ENCODE results near the gene FBXO31. TPM values are rescaled to one million over a fixed set of nuclear protein-coding genes. Genes with fewer than 3 reads are reported as not detected.

FBXO31 gene
- total and polyA plus RNA-seq, 9 of the 15 experiments (the other 6 are each of a cell fraction or from before 2014, with no cell fraction given), result 0.18 to 33.3 (median 10.9) TPM

- Histone ChIP-seq H4K20me1 (replicated peaks; ENCODE audit: control insufficient read depth, insufficient read depth, low read length) (peaks cover 8% of the 10 kb centered on the region; the same call in 1 of the 2 replicates), H3K27me3 (ENCODE audit: control insufficient read depth in 2 of 2, insufficient read depth in 2 of 2, low read length in 2 of 2) (no peaks in the 10 kb centered on the region), H3K4me2 (ENCODE audit: insufficient read depth, low read length) (no peak overlapping the region), H3K9me3 (replicated peaks; ENCODE audit: control insufficient read depth, insufficient read depth, low read depth, low read length) (no peaks in the 10 kb centered on the region), H3K36me3 (ENCODE audit: control insufficient read depth, insufficient read depth, low read length) (peaks cover 10% of the 10 kb centered on the region; the same call in 1 of the 3 replicates), H3K27ac (ENCODE audit: extremely low read depth, low read depth, low read length) (no peak overlapping the region), H3K79me2 (ENCODE audit: control insufficient read depth, insufficient read depth, low read length) (no peaks in the 10 kb centered on the region), H3K4me1 (replicated peaks in 1 of 2; ENCODE audit: control insufficient read depth in 2 of 2, insufficient read depth in 2 of 2, low read length in 2 of 2) (peaks cover 0 to 11% of the 10 kb centered on the region in 2 experiments; a peak in 1 of 5 replicates), H3K9ac (ENCODE audit: insufficient read depth in 1 of 2, low read depth in 2 of 2, low read length in 2 of 2) (peak overlapping the region in 1 of 2 experiments; percentile 6; a peak in 1 of 4 replicates), H3K9me1 (ENCODE audit: control insufficient read depth, insufficient read depth, low read length) (no peaks in the 10 kb centered on the region), H3K4me3 (no peak overlapping the region), H2AFZ (ENCODE audit: low read depth, low read length) (no peak overlapping the region)
- BruUV-seq (replicated peaks), result no TSS peak
- POLR2A ChIA-PET, result interaction anchor here (0.6 kb wide), 1 partner anchor 12 kb away, joined by 3 read pairs; no protein-coding TSS in a partner anchor
- WGBS (ENCODE audit: insufficient coverage, low coverage, missing lambda C conversion rate), result 85% methylated on average over 12 of the region's 15 CpGs
- intact Hi-C loops (cut with micrococcal nuclease) (no loop called here), in situ Hi-C loops (cut with MboI) (no loop called here)
- ATAC-seq (no peak), DNase-seq (ENCODE audit: extremely low read depth in 1 of 4, low spot score in 3 of 4) (no peak), FAIRE-seq (no peak)
- CTCF ChIA-PET (ENCODE audit: low intra/inter-chr PET ratio), result interaction anchor here (0.6 kb wide), 1 partner anchor 14 kb away, joined by 4 read pairs; no protein-coding TSS in a partner anchor
- TF ChIP-seq PML (IDR thresholded peaks at IDR 0.05; ENCODE audit: low read length) (no peak), POLR3A (IDR thresholded peaks at IDR 0.05; ENCODE audit: borderline replicate concordance, extremely low read depth, insufficient read depth, insufficient read length) (no peak), HMG20B (CRISPR knock-in tag; IDR thresholded peaks at IDR 0.05) (no peak), ZNF12 (CRISPR knock-in tag; IDR thresholded peaks at IDR 0.05) (no peak), HNRNPH1 (optimal IDR thresholded peaks at IDR 0.05; ENCODE audit: low read depth, low read length) (no peak), E2F5 (CRISPR knock-in tag; IDR thresholded peaks at IDR 0.05) (no peak), ELK1 (CRISPR knock-in tag; IDR thresholded peaks at IDR 0.05) (no peak), POU5F1 (IDR thresholded peaks at IDR 0.05; ENCODE audit: borderline replicate concordance, low read depth, low read length, partially characterized antibody) (no peak), SIN3A (IDR thresholded peaks at IDR 0.05; ENCODE audit: borderline replicate concordance in 2 of 2, control insufficient read depth in 1 of 2, low read depth in 2 of 2, low read length in 2 of 2) (no peak), NFE2 (IDR thresholded peaks at IDR 0.05; ENCODE audit: low read depth) (no peak), DMBX1 (CRISPR knock-in tag; IDR thresholded peaks at IDR 0.05; ENCODE audit: borderline replicate concordance) (no peak), ZNF75A (CRISPR knock-in tag; IDR thresholded peaks at IDR 0.05) (no peak), BRCA1 (IDR thresholded peaks at IDR 0.05) (no peak), BRCA1 (CRISPR knock-in tag; IDR thresholded peaks at IDR 0.05) (no peak), HOXB6 (CRISPR knock-in tag; IDR thresholded peaks at IDR 0.05; ENCODE audit: borderline replicate concordance) (no peak)
- TF ChIP-seq, protein P1, sequence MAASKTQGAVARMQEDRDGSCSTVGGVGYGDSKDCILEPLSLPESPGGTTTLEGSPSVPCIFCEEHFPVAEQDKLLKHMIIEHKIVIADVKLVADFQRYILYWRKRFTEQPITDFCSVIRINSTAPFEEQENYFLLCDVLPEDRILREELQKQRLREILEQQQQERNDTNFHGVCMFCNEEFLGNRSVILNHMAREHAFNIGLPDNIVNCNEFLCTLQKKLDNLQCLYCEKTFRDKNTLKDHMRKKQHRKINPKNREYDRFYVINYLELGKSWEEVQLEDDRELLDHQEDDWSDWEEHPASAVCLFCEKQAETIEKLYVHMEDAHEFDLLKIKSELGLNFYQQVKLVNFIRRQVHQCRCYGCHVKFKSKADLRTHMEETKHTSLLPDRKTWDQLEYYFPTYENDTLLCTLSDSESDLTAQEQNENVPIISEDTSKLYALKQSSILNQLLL (CRISPR knock-in tag; IDR thresholded peaks at IDR 0.05; ENCODE audit: borderline replicate concordance), result no peak
- TF ChIP-seq, protein P2, sequence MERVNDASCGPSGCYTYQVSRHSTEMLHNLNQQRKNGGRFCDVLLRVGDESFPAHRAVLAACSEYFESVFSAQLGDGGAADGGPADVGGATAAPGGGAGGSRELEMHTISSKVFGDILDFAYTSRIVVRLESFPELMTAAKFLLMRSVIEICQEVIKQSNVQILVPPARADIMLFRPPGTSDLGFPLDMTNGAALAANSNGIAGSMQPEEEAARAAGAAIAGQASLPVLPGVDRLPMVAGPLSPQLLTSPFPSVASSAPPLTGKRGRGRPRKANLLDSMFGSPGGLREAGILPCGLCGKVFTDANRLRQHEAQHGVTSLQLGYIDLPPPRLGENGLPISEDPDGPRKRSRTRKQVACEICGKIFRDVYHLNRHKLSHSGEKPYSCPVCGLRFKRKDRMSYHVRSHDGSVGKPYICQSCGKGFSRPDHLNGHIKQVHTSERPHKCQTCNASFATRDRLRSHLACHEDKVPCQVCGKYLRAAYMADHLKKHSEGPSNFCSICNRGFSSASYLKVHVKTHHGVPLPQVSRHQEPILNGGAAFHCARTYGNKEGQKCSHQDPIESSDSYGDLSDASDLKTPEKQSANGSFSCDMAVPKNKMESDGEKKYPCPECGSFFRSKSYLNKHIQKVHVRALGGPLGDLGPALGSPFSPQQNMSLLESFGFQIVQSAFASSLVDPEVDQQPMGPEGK (CRISPR knock-in tag; IDR thresholded peaks at IDR 0.05; ENCODE audit: borderline replicate concordance), result no peak
Measured at GRCh38 chr16:87432330-87432915, 48.8 kb upstream of the FBXO31 start.

All from K562 (cell line).